CD14-positive monocyte (primary cell): Measurements from ENCODE around the gene FXYD4. TPM values are rescaled to one million over a fixed set of nuclear protein-coding genes. Genes with fewer than 3 reads are reported as not detected.

Experiments used
- DNase-seq, 3 donors: peaks; one replicate each; pipeline ENCODE4 v3.0.0-alpha.2; 2011 to 2022
- H2AFZ ChIP-seq: 2 replicates; pipeline ENCODE4 v1.6.0; 2012; ENCODE audit warnings: mild to moderate bottlenecking, low read depth, low read length, inconsistent platforms; ENCODE audit not compliant: insufficient read depth, poor library complexity, severe bottlenecking
- H3K27ac ChIP-seq, 2 donors: 1 replicate in 1 of 2; 2 replicates in 1 of 2; pipeline ENCODE4 v1.5.1; 2012 to 2013; ENCODE audit warnings: low read length in 2 of 2, control low read depth in 1 of 2, inconsistent platforms in 1 of 2, low read depth in 1 of 2, mild to moderate bottlenecking in 1 of 2
- H3K27me3 ChIP-seq, 2 donors: one replicate each; pipeline versions ENCODE4 v1.6.0 to v1.6.1; 2011 to 2013; ENCODE audit warnings: low read length in 2 of 2; ENCODE audit not compliant: control insufficient read depth in 2 of 2, insufficient read depth in 2 of 2
- H3K36me3 ChIP-seq, 2 donors: replicated peaks in 1 of 2; 1 replicate in 1 of 2; 2 replicates in 1 of 2; pipeline versions ENCODE4 v1.5.1 to v1.6.1; 2012 to 2013; ENCODE audit warnings: low read length in 2 of 2, control low read depth in 1 of 2, inconsistent platforms in 1 of 2, mild to moderate bottlenecking in 1 of 2; ENCODE audit not compliant: insufficient read depth in 2 of 2, control insufficient read depth in 1 of 2
- H3K4me1 ChIP-seq, 2 donors: 1 replicate in 1 of 2; 2 replicates in 1 of 2; pipeline versions ENCODE4 v1.5.1 to v1.6.1; 2012 to 2013; ENCODE audit warnings: low read length in 2 of 2, control low read depth in 1 of 2, inconsistent platforms in 1 of 2, mild to moderate bottlenecking in 1 of 2, moderate library complexity in 1 of 2; ENCODE audit not compliant: insufficient read depth in 2 of 2, control insufficient read depth in 1 of 2
- H3K4me2 ChIP-seq: replicated peaks from 2 replicates; pipeline ENCODE3; 2012; ENCODE audit warnings: low read length, moderate library complexity, mild to moderate bottlenecking; ENCODE audit not compliant: poor library complexity, severe bottlenecking; ENCODE audit errors: extremely low read depth
- H3K4me3 ChIP-seq, 3 experiments: fragments of 200-600 bp in 1 of 3; sonication (generic) in 1 of 3; replicated peaks in 1 of 3; 1 replicate in 2 of 3; 2 replicates in 1 of 3; pipeline ENCODE4 v1.5.1; 2011 to 2013; ENCODE audit warnings: low read length in 3 of 3, mild to moderate bottlenecking in 3 of 3, control low read depth in 2 of 3, low read depth in 2 of 3, inconsistent platforms in 1 of 3, moderate library complexity in 1 of 3
- H3K79me2 ChIP-seq: 2 replicates; pipeline ENCODE4 v1.6.0; 2012; ENCODE audit warnings: mild to moderate bottlenecking, control low read depth, inconsistent platforms, low read length, moderate library complexity; ENCODE audit not compliant: insufficient read depth
- H3K9ac ChIP-seq: 2 replicates; pipeline ENCODE4 v1.6.0; 2017; ENCODE audit warnings: low read length, mild to moderate bottlenecking; ENCODE audit not compliant: insufficient read depth, poor library complexity, severe bottlenecking
- H3K9me3 ChIP-seq, 2 donors: replicated peaks in 1 of 2; 1 replicate in 1 of 2; 2 replicates in 1 of 2; pipeline versions ENCODE4 v1.5.1 to v1.6.1; 2012 to 2013; ENCODE audit warnings: low read length in 2 of 2, control low read depth in 1 of 2; ENCODE audit not compliant: control insufficient read depth in 1 of 2, insufficient read depth in 1 of 2
- H4K20me1 ChIP-seq: 2 replicates; pipeline ENCODE4 v1.6.0; 2012; ENCODE audit warnings: mild to moderate bottlenecking, low read length, control low read depth, moderate library complexity; ENCODE audit not compliant: insufficient read depth
- H3K27ac Mint-ChIP-seq, 7 donors: one replicate each; pipeline ENCODE4 v1.8.0; 2020; ENCODE audit warnings: mild to moderate bottlenecking in 7 of 7, mixed read lengths in 7 of 7, moderate library complexity in 6 of 7, inconsistent platforms in 2 of 7
- H3K27me3 Mint-ChIP-seq, 3 donors: one replicate each; pipeline ENCODE4 v1.8.0; 2021 to 2022; ENCODE audit warnings: low read depth in 3 of 3, mild to moderate bottlenecking in 3 of 3, mixed read lengths in 3 of 3, moderate library complexity in 3 of 3, inconsistent platforms in 1 of 3
- H3K36me3 Mint-ChIP-seq, 2 donors: one replicate each; pipeline ENCODE4 v1.8.0; 2020; ENCODE audit warnings: mixed read lengths in 2 of 2, inconsistent platforms in 1 of 2, mild to moderate bottlenecking in 1 of 2
- H3K4me1 Mint-ChIP-seq: one replicate; pipeline ENCODE4 v1.8.0; 2020; ENCODE audit warnings: mild to moderate bottlenecking, mixed read lengths
- H3K4me3 Mint-ChIP-seq, 2 donors: one replicate each; pipeline ENCODE4 v1.8.0; 2020; ENCODE audit warnings: mild to moderate bottlenecking in 2 of 2, mixed read lengths in 2 of 2, moderate library complexity in 1 of 2
- H3K9me3 Mint-ChIP-seq, 7 donors: one replicate each; pipeline ENCODE4 v1.8.0; 2020 to 2022; ENCODE audit warnings: mixed read lengths in 7 of 7, mild to moderate bottlenecking in 6 of 7, moderate library complexity in 6 of 7, inconsistent platforms in 2 of 7
- WGBS: methylation state at CpG from one replicate; pipeline ENCODE4 v1.1.5; 2013; ENCODE audit warnings: missing lambda C conversion rate; ENCODE audit not compliant: insufficient coverage; 5-methylcytosine and 5-hydroxymethylcytosine counted together
- intact Hi-C, 2 donors: fragments of 100-400 bp; cut with micrococcal nuclease; formaldehyde crosslinking; loops; one replicate each; pipeline versions ENCODE4 v1.15.0 to v1.15.1; 2023
- polyA plus RNA-seq, 3 donors: library from polyadenylated mRNA; depleted of rRNA in 1 of 3; unstranded in 2 of 3; stranded (reverse) in 1 of 3; fragments of 300-500 nt in 2 of 3; fragments of >200 nt in 1 of 3; fragmentation: Illumina TruSeq in 2 of 3; gene quantifications; 1 replicate in 2 of 3; 2 replicates in 1 of 3; pipeline ENCODE4 v1.2.3, GENCODE V29; 2012 to 2021
- TF ChIP-seq, protein P1 (sequence below): fragments of 200-600 bp; IDR thresholded peaks from one replicate; pipeline ENCODE4 v1.8.0; 2022; ENCODE audit warnings: antibody characterized with exemption, mild to moderate bottlenecking

FXYD4 gene
- polyA plus RNA-seq, 3 donors = 0.16 TPM; not detected in 2

GRCh38 chr10:43393606-43394360, 22.3 kb downstream of the FXYD4 start:
- TF ChIP-seq, protein P1, sequence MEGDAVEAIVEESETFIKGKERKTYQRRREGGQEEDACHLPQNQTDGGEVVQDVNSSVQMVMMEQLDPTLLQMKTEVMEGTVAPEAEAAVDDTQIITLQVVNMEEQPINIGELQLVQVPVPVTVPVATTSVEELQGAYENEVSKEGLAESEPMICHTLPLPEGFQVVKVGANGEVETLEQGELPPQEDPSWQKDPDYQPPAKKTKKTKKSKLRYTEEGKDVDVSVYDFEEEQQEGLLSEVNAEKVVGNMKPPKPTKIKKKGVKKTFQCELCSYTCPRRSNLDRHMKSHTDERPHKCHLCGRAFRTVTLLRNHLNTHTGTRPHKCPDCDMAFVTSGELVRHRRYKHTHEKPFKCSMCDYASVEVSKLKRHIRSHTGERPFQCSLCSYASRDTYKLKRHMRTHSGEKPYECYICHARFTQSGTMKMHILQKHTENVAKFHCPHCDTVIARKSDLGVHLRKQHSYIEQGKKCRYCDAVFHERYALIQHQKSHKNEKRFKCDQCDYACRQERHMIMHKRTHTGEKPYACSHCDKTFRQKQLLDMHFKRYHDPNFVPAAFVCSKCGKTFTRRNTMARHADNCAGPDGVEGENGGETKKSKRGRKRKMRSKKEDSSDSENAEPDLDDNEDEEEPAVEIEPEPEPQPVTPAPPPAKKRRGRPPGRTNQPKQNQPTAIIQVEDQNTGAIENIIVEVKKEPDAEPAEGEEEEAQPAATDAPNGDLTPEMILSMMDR = no peak
- H3K36me3 ChIP-seq = peaks cover 54 to 68% of the 10 kb centered on the region in 2 donors
- Mint-ChIP-seq H3K27ac (peak overlapping the region; percentile 87 to 96 (median 94)), H3K9me3 (peaks cover 0 to 2% (median 0%) of the 10 kb centered on the region in 7 donors), H3K36me3 (peaks cover 62 to 72% of the 10 kb centered on the region in 2 donors), H3K4me3 (no peak overlapping the region), H3K4me1 (peaks cover 49% of the 10 kb centered on the region), H3K27me3 (peaks cover 0 to 3% (median 0%) of the 10 kb centered on the region in 3 donors)
- peaks cover 41 to 50% of the 10 kb centered on the region in 2 donors for H3K4me1 ChIP-seq
- peaks cover 90% of the 10 kb centered on the region for H4K20me1 ChIP-seq
- H3K9me3 ChIP-seq = no peaks in the 10 kb centered on the region
- peak overlapping the region; percentile 68 to 99 for H3K27ac ChIP-seq
- H3K27me3 ChIP-seq = no peaks in the 10 kb centered on the region
- no peak overlapping the region for H2AFZ ChIP-seq
- peak; percentile 55 to 79 (median 61) for DNase-seq
- H3K9ac ChIP-seq = peak overlapping the region; percentile 28
- H3K4me3 ChIP-seq = no peak overlapping the region
- WGBS = 47% methylated on average over 3 of the region's 3 CpGs
- H3K79me2 ChIP-seq = peaks cover 100% of the 10 kb centered on the region
- H3K4me2 ChIP-seq = peak overlapping the region; percentile 29
- intact Hi-C loops = loop anchor here in 1 of 2 donors (2.0 kb wide), 1 partner anchor 15 kb away; the partner anchor contains the start of gene HNRNPF

DNA sequence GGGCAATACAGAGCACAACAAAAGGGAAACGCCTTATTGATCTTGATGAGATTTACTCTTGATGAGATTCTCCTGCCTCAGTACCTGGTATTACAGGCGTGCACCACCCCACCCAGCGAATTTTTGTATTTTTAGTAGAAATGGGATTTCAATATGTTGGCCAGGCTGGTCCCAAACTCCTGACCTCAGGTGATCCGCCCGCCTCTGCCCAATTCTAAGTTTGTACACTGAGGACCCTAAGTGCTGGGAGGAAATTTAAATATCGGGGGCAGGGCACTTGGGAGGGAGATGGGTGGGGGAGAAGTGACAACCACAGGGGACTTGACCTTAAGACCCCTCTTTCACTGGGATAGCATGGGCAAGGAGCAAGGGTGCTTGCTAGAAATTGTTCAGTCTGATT, 23.4 kb downstream of the FXYD4 start:
- H3K27me3 Mint-ChIP-seq = peaks cover 0 to 3% (median 0%) of the 10 kb centered on the region in 3 donors
- H3K36me3 Mint-ChIP-seq = peaks cover 59 to 69% of the 10 kb centered on the region in 2 donors
- no peaks in the 10 kb centered on the region for H3K9me3 Mint-ChIP-seq
- H3K27me3 ChIP-seq = no peaks in the 10 kb centered on the region
- H3K9me3 ChIP-seq = no peaks in the 10 kb centered on the region
- H2AFZ ChIP-seq = no peak overlapping the region
- no peak for DNase-seq
- H3K4me1 Mint-ChIP-seq = peaks cover 59% of the 10 kb centered on the region
- H3K4me3 Mint-ChIP-seq = no peak overlapping the region
- no CpG with 5 or more reads among the region's 6 CpGs for WGBS
- H4K20me1 ChIP-seq = peaks cover 90% of the 10 kb centered on the region
- H3K9ac ChIP-seq = no peak overlapping the region
- H3K36me3 ChIP-seq = peaks cover 44 to 57% of the 10 kb centered on the region in 2 donors
- peaks cover 100% of the 10 kb centered on the region for H3K79me2 ChIP-seq
- peak overlapping the region in 1 of 3 experiments; percentile 76 for H3K4me3 ChIP-seq
- H3K27ac ChIP-seq = peak overlapping the region; percentile 28 to 99
- H3K4me1 ChIP-seq = peaks cover 48 to 61% of the 10 kb centered on the region in 2 donors
- intact Hi-C loops = loop anchor here in 1 of 2 donors (2.0 to 5.0 kb wide), 2 partner anchors 14 to 42 kb away; partner anchors contain the start of genes HNRNPF and ZNF487
- peak overlapping the region; percentile 73 to 96 (median 91) for H3K27ac Mint-ChIP-seq
- TF ChIP-seq, protein P1 = no peak
- peak overlapping the region; percentile 86 for H3K4me2 ChIP-seq
